Left lobe of liver (tissue), 2 donors: ENCODE data around the gene ABCD4. TPM values are rescaled to one million over a fixed set of nuclear protein-coding genes. Genes with fewer than 3 reads are reported as not detected.
"Not testable (repeated sequence)": the region's sequence is repeated elsewhere in the genome, so short reads cannot be mapped to it uniquely, and the experiment has no call there.

Experiments used
- ATAC-seq: fragments of 200-7000 bp; cut with Tn5 transposase; one replicate; pipeline ENCODE4 v1.9.1; 2020; ENCODE audit warnings: mild to moderate bottlenecking, moderate library complexity
- DNase-seq: peaks from one replicate; pipeline ENCODE4 v3.0.0-alpha.2; 2020; ENCODE audit warnings: low spot score
- total RNA-seq: library from RNA; stranded (reverse); gene quantifications from one replicate; pipeline ENCODE4 v1.2.1, GENCODE V29; 2021
- donor health status: DM: no; HTN: no; CAD: no; lungs with moderate emphysema.
- donor health status: DM: no; HTN: yes; CAD: no.

The ABCD4 gene
- total RNA-seq = 39.7 TPM

DNA sequence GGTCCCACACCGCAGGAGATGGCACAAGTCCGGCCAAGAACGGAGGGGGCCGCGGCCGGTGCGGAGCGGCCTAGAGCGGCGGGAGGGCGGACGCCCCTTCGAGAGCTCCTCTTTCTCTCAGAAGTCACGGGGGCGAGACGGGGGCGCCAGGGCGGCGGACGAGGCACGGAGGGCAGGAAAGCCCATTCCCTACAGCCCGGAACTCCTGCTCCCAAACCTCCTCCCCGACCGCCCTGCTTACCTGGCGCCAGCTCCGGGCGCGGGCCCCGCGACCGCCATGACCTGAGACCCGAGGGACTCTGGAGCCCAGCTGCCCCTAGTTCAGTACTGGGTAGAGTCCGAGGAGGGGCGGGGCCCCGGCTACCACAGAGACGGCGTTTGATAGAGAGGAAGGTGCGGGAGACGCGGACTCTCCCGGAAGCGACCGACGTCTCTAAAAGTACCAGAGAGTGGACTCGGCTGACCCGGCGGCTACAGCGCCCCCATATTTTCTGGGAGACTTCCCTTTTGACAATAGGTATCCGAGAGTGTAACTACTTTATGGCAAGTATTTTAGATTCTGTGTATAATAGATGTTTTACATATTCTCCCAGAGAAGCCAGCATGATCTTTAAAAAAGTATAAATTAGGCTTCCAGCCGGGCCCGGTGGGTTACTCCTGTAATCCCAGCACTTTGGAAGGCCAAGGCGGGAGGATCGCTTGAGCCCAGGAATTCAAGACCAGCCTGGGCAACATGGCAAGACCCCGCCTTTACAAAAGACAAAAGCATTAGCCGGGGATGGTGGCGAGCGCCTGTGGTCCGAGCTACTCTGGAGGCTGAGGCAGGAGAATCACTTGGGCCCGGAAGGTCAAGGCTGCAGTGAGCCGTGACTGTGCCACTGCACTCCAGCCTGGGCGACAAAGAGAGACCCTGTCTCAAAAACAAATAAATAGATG is at the start of gene ABCD4:
Gene ABCD4 (minus strand): TSS at position 301 of the 936 bp plus-strand sequence. CDS start 22 bp downstream, at position 279.
- peak; percentile 98 for ATAC-seq
- DNase-seq = peak; percentile 97

DNA sequence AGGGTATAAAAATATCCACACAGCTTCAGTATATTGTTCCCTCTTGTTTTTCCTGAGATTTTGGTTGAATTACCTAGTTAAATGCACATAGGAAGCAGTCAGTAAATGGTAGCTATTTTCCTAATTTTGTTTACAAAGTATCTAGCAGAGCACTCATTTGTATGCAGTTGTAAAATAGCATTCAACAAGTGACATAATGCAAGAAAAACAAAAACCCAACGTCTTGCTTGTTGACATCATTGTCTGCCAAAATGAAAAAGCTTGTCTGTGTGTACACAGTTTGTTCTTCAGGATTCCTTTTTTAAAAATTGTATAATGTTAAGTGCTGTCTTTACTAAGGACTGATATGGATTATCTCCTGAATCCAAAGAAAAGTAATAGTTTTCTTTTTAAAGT is 48.2 kb upstream of the ABCD4 start:
- DNase-seq (no peak), ATAC-seq (no peak)

DNA sequence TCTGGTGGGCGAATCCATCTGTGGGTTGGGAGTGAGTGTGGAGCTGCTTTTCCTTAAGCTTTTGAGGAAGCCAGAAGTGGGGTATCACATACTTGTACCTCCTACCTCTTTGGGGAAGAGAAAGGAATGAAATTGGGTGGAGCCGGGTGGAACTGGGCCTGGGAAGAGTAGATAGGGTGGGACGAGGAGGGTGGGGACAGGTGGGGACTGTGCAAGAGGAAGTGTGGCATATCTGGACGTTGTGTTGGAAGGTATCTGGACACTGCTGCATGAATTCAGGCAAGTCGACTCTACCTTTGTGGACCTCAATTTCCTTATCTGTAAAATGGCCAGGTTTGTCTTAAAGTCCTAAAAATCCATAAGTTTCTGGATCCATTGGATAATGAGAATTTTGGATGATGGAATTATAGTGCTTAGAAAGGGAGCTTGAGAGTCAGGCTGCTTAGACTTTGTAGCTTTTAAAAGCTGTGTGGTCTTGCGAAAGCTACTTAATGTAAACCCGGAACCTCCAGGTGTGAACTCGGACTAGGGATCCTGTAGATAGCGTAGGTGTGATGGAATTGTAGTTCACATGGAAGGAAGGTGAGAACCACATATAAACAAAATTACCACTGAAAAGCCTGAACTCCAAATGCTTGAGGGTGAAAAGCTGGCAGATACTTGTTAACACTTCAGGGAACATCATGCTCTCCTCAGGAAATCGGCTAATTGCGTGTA is 47.6 kb upstream of the ABCD4 start:
- no peak for ATAC-seq
- no peak for DNase-seq

DNA sequence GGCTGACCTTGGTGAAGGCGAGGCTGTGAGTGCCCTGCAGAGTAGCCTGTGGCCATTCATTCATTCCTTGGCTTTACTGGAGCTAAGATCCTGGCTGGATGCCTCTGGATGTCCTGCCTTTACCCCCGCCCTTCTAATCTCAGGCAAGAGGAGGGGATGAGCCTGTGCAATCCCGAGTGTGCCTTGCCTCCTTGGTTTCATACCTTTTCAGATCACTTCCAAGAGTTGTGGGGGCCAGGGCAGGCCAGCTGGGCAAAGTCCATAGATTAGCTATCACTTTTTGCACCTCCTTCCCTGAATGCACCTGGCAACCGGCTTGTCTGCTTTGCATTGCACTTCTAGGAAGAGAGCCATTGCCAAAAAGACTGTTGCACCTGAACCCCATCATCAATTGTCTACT is 47.0 kb upstream of the ABCD4 start:
- DNase-seq (no peak), ATAC-seq (no peak)

DNA sequence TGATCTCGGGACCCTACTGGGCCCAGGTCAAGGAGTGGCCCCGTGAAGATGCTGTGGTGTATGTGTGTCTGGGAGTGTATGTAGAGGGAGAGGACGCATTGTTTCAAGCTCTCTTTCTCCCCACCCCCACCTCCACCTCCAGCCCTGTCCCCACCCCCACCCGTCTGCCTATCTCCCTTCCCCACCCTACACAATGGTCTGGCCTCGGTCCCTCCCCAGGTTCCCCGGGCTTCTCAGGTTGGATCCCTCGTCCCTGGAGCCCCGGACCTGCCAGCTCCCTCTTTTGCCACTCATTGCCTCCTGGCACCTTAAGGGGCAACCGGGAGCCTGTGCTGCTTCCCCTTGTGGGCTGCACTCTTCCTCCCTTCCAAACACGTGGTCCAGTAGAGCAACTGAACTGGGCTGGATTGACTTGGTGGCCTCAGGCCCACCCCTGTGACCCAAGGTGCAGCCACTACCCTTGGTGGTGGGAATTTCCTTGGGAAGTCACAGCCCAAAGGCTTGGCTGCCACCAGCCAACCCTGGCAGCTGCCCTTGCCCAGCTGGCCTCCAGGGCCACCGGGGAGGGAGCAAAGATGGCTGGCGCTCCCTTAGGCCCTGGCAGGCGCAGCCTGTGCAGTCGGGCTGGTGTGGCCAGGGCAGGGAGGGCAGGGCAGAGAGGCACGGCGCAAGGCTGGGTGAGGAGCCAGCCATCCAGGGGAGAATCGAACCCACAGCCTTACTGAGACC is 46.2 kb upstream of the ABCD4 start:
- ATAC-seq (no peak), DNase-seq (no peak)

DNA sequence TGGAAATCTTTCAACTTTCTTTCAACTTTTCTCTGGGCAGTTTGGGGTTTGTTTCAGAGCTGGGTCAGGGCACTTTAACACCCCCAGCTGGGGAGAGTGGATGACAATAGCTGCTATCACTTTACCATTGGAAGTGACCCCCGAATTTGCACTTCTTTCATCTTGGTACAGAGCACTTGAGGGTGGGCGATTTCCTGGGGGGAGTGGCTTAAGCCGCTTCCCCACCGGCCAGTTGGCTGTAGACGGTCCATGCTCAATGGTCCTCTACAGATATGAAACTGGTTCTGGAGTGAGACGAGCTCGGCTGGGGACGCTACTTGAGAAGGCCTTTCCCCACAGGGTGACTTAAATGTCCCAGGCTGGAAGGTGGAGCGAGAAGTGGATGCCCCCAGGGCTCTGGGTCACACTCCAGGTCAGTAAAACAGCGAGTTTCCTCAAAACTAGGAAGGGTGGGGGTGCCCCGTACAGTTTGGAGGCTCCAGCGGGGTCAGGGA is 45.6 kb upstream of the ABCD4 start, which contains the start of gene VRTN:
Gene VRTN (plus strand): TSS at position 231 of the 494 bp plus-strand sequence. CDS start 8,313 bp downstream, outside the sequence.
- DNase-seq (no peak), ATAC-seq (no peak)

DNA sequence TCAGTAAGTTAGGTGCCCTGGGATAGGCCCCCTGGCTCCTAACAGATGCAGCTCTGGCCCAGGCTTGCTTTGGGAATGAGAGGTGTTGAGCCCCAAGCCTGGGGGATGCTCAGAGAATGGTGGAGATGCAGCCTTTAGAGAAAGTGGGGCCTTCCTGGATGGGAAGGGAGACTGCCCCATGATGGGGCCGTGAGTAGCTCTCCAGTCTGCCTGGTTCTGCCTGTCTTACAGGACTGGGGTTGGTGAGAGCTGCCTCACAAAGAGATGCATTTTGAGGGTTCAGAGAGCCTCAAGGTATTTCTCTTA is 45.0 kb upstream of the ABCD4 start:
- DNase-seq (no peak), ATAC-seq (no peak)

DNA sequence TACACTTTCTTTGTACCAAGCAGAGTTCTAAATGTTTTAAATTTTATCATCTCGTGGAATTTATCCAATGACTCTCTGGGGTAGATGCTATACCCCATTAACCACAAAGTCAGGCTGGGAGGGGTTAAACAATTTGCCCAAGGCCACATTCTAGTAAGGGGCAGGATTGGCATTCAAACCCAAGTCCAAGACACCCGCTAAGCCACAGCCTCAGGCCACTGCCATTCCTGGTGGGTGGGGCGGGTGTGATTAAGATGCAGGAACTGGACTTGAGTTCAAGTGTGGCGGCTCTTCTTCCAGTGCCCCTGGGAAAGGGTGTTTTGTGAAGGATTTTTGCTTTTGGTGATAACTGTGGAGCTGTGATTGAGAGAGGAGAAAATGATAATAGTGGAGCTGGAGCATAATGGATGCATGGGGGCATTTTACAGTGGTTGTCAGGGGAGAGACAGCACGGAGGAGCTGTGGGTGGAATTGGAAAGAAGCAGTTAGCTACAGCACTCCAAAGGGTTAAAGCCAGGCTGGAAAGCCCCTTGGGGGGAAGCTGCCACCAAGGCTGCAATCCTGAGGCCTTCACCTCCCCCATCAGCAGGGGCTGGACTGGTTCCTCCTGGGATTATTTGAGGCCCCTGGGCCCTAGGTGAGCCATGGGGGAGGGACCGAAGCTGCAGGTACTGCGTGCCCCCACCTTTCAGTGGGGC is 44.5 kb upstream of the ABCD4 start:
- DNase-seq = no peak

DNA sequence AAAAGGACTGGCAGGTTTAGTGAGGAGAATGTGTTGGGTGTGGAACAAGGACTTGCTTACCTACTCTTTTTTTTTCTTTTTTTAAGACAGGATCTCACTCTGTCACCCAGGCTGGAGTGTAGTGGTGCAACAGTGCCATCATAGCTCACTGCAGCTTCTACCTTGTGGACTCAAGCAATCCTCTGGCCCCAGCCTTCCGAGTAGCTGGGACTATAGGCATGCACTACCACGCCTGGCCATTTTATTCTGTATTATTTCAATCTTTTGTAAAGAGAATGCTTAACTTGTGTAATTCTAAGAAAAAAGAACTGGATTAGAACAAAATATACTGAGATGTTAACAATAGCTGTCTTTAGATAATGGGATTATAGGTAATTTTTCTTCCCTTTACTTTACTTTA is 43.6 kb upstream of the ABCD4 start:
- ATAC-seq (no peak), DNase-seq (no peak)

More for the DNA sequence above, 44.5 kb upstream of the ABCD4 start:
- ATAC-seq = no peak

DNA sequence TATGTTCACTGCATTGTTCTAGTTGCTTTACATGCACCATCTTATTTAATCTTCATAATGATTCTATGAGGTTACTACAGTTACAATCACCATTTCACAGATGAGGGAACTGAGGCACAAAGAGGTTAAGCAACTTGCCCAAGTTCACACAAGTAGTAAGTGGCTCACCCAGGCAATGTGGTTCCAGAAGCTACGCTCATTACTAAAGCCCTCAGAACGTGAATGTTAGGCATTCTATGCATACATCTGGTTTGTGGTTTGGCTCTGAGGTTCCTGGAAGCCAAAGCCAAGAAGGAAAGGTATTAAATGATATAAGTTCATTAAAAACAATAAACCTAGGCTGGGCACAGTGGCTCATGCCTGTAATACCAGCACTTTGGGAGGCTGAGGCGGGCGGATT is 31.2 kb upstream of the ABCD4 start:
- ATAC-seq = no peak
- DNase-seq = no peak

DNA sequence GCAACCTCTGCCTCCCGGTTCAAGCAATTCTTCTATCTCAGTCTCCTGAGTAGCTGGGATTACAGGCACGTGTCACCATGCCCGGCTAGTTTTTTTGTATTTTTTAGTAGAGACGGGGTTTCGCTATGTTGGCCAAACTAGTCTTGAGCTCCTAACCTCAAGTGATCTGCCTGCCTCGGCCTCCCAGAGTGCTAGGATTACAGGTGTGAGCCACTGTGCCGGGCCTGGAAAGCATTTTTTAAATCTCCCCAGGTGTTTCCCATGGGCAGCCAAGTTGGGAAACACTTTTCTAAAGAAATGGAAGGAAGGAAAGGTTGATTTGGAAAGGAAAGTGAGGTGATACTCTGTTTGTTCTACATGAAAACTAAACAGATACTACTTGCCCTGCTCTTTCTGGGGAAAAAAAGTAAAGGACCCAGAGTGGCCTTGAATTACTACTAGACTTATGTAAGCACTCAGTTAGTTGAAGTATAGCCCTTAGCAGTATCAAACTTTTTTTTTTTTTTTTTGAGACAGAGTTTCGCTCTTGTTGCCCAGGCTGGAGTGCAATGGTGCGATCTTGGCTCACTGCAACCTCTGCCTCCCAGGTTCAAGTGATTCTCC is 27.3 kb upstream of the ABCD4 start:
- not testable (repeated sequence) for DNase-seq, ATAC-seq

DNA sequence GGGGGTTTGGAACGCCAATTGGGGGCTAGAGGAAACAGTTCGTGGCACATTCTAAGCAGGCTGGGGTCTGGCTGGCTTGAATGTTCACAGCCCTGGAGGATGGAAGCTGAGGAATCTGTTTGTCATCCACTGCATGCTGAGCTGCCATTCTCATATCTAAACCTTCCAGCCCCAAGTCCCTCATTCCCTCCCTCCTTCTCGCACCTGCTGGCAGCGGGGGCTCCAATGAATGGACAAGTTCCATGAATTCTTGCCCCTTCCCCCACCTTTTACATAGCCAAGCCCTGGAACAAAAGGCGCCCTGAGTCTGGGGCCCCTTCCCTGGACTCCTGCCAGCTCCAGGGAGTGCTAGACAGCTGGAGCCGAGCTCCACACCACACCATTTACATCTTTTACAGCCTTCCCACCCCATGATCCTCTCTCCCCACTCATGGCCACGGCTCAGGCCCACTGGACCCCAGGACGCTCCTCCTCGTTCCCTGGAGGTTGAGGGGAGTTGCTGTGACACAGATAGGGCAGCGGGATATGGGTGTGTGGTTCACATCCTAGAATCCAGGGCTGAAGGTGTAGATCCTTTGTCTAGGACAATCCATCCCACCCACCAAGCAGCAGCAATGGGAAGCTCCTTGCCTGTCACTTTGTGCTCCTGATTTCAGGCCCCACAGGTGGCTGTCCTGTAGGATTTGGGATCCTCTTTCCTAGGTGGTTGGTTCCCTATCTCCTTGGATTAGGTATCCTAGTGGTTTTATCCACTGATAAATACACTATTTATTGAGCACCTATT is 23.8 kb upstream of the ABCD4 start:
- no peak for DNase-seq
- ATAC-seq = no peak

DNA sequence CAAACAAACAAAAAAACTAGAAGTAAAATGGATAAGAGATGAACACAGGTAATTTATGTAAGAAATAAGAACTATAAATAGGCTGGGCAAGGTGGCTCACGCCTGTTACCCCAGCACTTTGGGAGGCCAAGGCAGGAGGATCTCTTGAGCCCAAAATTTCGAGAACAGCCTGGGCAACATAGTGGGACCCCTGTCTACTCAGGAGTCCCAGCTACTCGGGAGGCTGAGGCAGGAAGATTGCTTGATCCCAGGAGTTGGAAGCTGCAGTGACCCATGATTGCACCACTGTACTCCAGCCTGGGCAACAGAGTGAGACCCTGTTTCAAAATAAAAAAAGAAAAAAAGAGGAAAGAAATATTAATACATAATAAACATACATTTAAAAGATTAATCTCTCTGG is 22.7 kb upstream of the ABCD4 start:
- no peak for DNase-seq
- ATAC-seq = no peak

DNA sequence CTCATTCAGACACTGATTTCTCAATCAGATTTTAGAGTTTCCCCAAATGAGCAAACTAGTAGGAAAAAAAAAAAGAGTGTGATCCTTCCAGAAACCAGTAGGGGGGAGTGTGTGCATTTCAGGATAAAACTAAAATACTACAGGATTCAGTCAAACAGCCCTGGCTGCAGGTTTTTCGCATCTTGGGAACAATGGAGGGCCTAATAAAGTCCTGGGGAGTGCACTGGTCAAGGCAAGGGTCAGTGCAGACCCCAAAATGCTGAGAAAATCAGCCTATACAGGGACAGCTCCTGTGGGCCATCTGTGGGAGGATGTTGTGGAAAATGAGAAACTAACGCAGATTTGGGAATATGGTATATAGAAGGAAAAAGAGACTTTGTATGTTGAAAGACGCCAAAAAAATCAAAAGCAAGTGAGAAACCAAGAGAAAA is 22.2 kb upstream of the ABCD4 start:
- ATAC-seq (peak; percentile 73), DNase-seq (no peak)

DNA sequence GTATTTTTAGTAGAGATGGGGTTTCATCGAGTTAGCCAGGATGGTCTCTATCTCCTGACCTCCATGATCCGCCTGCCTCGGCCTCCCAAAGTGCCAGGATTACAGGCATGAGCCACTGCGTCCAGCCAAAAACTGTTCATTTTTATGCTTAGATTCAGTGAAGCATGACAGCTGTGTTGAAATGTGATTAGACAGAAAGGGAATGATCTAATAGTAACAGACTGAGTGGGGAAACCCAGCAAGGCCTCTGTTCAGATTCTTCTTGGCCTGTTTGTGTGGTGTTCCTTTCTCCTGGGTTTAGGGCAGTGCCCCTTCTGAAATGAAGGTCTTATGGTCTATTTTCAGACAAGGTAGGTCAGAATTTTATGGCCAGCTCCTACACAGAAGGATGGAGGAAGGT is 11.8 kb upstream of the ABCD4 start:
- DNase-seq = no peak
- ATAC-seq = no peak

DNA sequence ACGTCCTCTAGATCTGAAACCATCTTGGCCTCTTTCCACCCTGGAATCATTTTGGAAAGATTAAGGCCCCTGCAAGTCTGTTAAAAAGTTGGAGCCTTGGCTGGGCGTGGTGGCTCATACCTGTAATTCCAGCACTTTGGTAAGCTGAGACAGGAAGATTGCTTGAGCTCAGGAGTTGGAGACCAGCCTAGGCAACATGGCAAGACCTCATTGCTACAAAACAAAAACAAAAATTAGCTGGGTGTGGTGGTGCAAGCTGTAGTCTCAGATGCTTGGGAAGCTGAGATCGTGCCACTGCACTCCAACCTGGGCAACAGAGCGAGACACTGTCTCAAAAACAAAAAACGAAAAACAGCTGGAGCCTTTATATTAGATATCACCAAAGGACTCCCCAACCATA is 10.9 kb upstream of the ABCD4 start:
- ATAC-seq (no peak), DNase-seq (no peak)

DNA sequence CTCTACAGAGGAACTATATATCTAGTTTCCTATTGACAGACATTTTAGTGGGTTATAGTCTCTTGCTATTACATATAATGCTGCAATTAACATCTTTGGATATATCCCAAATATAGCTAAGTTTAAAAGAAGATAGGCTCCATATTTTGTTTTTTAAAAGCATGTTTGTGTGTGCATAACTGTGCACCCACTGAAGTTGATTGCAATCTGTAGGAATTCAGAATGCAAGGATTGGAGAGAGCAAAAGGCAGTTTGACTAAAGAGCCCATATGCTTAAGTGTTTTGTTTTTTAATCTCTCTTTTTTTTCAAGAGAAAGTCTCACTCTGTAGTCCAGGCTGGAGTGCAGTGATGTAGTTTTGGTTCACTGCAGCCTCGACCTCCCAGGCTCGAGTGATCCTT is 9.4 kb upstream of the ABCD4 start:
- ATAC-seq = no peak
- no peak for DNase-seq

DNA sequence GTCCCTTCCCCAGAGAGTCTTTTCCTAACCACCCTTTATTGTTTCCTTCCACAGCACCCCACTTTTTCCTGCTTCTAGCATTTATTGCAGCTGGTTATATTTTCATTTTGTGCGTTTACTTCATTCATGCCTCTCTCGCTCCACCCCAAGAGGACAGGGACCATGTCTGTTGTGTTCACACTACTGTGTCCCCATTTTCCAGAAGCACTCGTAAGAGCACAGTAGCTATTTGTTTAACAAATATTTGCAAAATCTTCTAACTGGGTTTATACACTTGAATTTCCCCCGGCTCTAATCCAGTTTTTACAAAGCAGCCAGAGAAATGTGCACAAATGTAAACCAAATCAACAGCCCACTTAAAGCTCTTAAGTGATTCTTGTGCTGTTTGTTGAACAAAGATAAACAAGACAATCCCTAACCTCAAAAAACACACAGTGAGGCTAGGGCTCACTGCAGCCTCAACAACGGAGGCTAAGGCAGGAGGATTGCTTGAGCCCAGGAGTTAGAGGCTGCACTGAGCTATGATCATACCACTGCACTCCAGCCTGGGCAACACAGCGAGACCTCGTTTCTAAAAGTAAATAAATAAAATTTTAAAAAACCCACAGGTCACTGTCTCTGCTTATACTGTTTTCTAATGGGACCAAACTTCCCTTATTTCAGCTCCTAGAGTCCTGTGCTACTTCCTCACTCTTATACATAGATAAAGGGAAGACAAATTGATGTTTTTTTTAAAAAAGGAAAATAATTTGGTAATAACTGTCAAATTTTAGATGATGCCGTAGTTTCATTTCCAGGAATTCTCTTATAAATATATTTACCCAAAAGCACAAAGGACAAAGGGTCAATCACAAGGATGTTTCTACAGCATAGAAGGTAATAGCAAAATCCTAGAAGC is 6.6 kb upstream of the ABCD4 start:
- no peak for ATAC-seq

More for the DNA sequence above, 6.6 kb upstream of the ABCD4 start:
- no peak for DNase-seq
